Left ventricle myocardium superior (tissue), 1 donor: ENCODE data around the gene HOXC4. TPM values are rescaled to one million over a fixed set of nuclear protein-coding genes. Genes with fewer than 3 reads are reported as not detected.

ENCODE experiments used
- ATAC-seq: fragments of 200-7000 bp; cut with Tn5 transposase; one replicate; pipeline ENCODE4 v1.9.1; 2020; ENCODE audit warnings: mild to moderate bottlenecking, moderate library complexity
- DNase-seq: peaks from one replicate; pipeline ENCODE4 v3.0.0-alpha.2; 2020
- intact Hi-C: fragments of 100-400 bp; cut with micrococcal nuclease; formaldehyde crosslinking; loops from one replicate; pipeline ENCODE4 v1.11.0; 2022
- total RNA-seq: library from RNA; stranded (reverse); fragmentation: NEBNext Ultra II Directional; extraction: Animal tissue kit (Norgen Biotek cat#: 25700); gene quantifications from one replicate; pipeline ENCODE4 v1.2.1, GENCODE V29; 2021
- donor health status: DM: no; HTN: yes; CAD: no; lungs with severe emphysema.

Gene HOXC4
- total RNA-seq, 1 donor from 2014 or later = not detected

- intact Hi-C loops = no loop called here
- DNase-seq (no peak), ATAC-seq (no peak)
These were observed 5.1 kb upstream of the HOXC4 start for GRCh38 chr12:54048406-54049093.

GRCh38 chr12:54049108-54049507 lies 4.5 kb upstream of the HOXC4 start:
- DNase-seq (no peak), ATAC-seq (no peak)
- intact Hi-C loops = no loop called here

- intact Hi-C loops = no loop called here
- DNase-seq (no peak), ATAC-seq (no peak)
These were observed 3.2 kb upstream of the HOXC4 start for GRCh38 chr12:54050482-54050810.

GRCh38 chr12:54051026-54051842 lies 2.4 kb upstream of the HOXC4 start:
- intact Hi-C loops = no loop called here
- ATAC-seq (no peak), DNase-seq (no peak)

GRCh38 chr12:54051874-54052437 lies 1.7 kb upstream of the HOXC4 start:
- no peak for DNase-seq
- intact Hi-C loops = no loop called here
- ATAC-seq = no peak

GRCh38 chr12:54052438-54053002 lies 1.1 kb upstream of the HOXC4 start:
- DNase-seq = no peak
- ATAC-seq = no peak

GRCh38 chr12:54053003-54053750 lies 458 bp upstream of the HOXC4 start:
- ATAC-seq (peak; percentile 45), DNase-seq (no peak)
- intact Hi-C loops = no loop called here

More at GRCh38 chr12:54052438-54053002, 1.1 kb upstream of the HOXC4 start:
- intact Hi-C loops = no loop called here

- no peak for ATAC-seq
- intact Hi-C loops = no loop called here
- DNase-seq = no peak
These were observed 1.1 kb downstream of the HOXC4 start for GRCh38 chr12:54054742-54055194.

GRCh38 chr12:54055552-54055951 lies 1.9 kb downstream of the HOXC4 start:
- intact Hi-C loops = no loop called here
- DNase-seq = no peak
- ATAC-seq = no peak

GRCh38 chr12:54056110-54056509 lies 2.5 kb downstream of the HOXC4 start:
- no peak for ATAC-seq
- intact Hi-C loops = no loop called here
- no peak for DNase-seq

- intact Hi-C loops = no loop called here
- ATAC-seq = no peak
- no peak for DNase-seq
These were observed 4.6 kb downstream of the HOXC4 start for GRCh38 chr12:54058128-54058768.

- intact Hi-C loops = no loop called here
- no peak for ATAC-seq
- DNase-seq = no peak
These were observed 6.0 kb downstream of the HOXC4 start for GRCh38 chr12:54059668-54060067.

- DNase-seq (no peak), ATAC-seq (no peak)
- intact Hi-C loops = no loop called here
These were observed 6.7 kb downstream of the HOXC4 start for GRCh38 chr12:54060174-54060974.

GRCh38 chr12:54060975-54061778 lies 7.5 kb downstream of the HOXC4 start:
- ATAC-seq (no peak), DNase-seq (no peak)
- intact Hi-C loops = no loop called here

- DNase-seq (no peak), ATAC-seq (no peak)
- intact Hi-C loops = no loop called here
These were observed 12.0 kb downstream of the HOXC4 start for GRCh38 chr12:54065677-54066076.

- no peak for ATAC-seq
- DNase-seq = no peak
- intact Hi-C loops = no loop called here
These were observed 12.8 kb downstream of the HOXC4 start for GRCh38 chr12:54066408-54066807.

GRCh38 chr12:54068418-54069070 lies 14.9 kb downstream of the HOXC4 start:
- intact Hi-C loops = no loop called here
- ATAC-seq = no peak
- DNase-seq = no peak
